CD4-positive, alpha-beta T cell treated with Interleukin-17A for 1 hour (primary cell): ENCODE data around the gene BARHL2.

Source experiments
- DNase-seq: peaks from one replicate; pipeline ENCODE4 v3.0.0-alpha.2; 2020

BARHL2 gene

GRCh38 chr1:90709535-90709934 is 7.6 kb downstream of the BARHL2 start:
- no peak for DNase-seq

GRCh38 chr1:90708826-90709225 is 8.3 kb downstream of the BARHL2 start:
- no peak for DNase-seq

DNA sequence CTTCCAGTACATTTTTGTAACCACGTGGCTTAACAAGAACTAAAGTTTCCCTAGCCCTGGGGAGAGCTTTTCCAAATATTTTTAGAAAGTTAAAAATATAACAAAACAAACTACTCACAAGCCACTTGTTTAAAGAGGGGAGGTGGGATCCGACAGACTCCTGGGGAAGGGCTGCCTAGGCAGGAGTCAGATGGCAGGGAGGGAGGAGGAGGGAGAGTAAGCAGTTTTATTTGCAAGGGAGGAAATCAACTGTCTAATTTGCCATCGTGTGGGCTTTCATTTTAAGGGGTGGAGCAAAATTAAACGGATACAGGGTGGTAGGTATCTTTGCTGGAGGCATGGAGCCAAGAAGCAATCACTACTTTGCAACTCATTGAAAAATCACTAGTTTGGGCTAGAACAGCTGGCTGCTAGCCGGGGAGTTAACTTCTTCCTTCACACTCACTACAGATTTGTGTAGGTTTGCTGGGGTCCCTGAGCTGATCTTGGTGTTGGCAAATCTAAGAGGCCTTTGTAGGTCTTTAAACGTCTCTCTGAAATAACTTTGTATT is 8.8 kb downstream of the BARHL2 start:
- no peak for DNase-seq

DNA sequence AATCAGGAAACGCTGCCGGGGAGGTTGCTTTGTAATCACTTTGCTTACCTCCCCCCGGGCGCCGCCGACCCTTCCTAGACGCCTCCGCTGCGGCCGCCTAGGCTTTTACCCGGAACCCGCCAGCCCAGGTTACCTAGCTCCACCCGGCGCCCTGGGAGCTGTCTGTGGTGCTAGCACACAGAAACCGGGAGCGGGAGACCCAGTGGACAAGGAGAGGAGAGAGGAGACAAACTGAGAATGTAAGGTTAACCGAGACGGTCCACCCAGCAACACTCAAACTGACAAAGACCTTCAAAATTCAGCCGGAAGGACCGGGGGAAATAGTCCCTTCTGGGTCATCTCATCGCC is 9.8 kb downstream of the BARHL2 start:
- DNase-seq = no peak

DNA sequence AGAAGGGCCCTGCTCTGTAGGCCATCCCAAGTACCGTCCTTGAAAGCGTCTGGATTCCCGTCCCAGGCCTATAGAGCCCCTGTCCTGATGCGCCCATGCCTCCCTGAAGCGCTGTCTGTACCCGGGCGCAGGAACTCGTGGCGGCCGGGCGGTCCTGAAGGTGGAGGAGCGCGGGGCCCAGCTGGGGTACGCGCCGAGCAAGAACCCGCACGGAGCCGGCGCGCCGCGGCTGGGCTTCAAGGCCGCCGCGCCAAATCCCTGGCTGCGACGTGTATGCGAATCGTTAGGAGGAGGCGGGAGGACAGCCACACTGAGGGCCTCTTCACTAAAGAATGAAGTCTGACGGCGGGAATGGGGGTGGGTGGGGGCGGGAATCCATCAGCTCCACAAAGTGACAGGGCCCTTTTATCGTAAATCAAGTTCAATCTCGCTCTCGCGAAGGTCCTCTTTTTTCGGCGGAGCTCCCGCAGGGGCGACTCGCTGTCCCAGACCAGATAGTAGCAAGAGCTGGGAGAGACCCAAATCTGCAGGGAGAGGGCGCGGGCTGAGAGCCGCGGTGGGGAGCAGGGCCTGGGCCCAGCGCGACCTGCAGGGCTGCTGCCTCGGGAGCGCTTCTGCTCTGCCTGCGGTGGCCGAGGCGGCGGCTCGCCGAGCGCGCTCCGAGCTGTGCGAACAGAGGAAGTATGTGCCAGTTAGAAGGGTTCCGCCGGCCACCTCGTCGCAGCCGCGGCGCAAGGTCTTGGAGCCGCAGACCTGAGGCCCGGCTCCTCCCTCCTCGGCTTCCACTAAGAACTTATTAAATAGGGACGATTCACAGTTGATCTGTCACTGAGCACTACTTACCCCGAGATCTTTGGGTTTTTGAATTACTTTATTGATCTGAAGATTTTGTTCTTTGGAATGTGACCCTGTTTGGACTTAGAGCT is 10.4 kb downstream of the BARHL2 start:
- no peak for DNase-seq

GRCh38 chr1:90705956-90706355 is 11.1 kb downstream of the BARHL2 start:
- DNase-seq = no peak

DNA sequence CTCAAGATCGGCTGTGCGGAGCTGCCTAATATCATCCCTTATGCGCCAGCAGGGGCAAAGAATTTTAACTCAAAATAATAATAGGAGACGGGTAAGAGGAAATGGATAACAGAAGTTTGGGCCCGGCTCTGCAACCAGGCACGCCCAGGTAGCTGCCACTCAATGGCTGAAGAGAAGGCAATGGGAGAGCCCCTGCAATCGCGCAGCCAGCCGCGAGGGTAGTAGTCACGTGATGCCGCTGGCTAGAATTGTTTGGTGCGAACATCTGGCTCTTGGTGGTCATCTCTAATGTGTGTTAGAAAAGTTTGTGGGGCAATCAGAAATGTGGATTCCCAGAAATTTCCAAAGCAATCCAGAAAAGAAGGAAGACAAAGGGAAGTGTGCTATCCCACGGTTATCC is 12.3 kb downstream of the BARHL2 start:
- DNase-seq = no peak

- no peak for DNase-seq
Observed at GRCh38 chr1:90694846-90695245, 22.3 kb downstream of the BARHL2 start.

DNA sequence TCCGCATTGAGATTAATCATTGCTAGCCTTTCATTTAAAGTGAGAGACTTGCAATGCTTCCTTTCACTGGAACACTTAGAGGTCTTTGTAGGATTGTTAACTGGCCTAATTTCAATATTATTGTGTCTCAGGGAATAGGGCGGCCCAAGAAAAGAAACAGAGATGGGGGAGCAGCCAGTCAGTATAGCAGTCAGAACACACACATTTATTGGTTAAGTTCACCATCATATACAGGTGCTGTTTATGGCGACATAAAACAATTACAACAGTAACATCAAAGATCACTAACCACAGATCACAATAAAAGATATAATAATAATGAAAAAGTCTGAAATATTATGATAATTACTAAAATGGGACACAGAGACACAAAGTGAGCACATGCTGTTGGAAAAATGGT is 29.4 kb downstream of the BARHL2 start:
- DNase-seq = no peak

DNA sequence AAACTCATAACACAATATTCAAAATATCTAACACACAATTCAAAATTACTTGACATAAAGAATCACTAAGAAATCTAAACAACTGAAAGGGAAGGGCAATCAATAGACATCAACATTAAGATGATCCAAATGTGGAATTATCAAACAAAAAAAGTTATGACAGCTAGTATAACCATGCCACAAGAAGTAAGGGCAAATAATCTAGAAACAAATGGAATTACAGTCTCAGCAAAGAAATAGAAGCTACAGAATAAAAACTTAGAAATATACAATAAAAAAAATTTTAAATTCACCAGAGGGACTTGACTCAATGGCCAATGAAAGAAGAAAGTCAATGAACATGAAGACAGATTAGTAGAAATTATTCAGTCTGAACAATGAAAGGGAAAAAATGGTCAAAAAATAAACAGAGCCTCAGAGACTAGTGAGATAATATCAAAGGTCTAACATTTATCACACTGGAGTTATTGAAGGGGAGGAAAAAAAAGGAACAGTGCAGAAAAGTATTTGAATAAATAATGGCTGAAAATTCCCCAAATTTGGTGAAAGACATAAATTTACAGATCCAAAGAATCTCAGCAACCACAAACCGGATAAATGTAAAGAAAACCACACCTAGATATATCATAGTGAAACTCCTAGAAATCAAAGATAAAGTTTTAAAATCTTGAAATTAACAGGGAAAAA is 41.8 kb downstream of the BARHL2 start:
- no peak for DNase-seq

DNA sequence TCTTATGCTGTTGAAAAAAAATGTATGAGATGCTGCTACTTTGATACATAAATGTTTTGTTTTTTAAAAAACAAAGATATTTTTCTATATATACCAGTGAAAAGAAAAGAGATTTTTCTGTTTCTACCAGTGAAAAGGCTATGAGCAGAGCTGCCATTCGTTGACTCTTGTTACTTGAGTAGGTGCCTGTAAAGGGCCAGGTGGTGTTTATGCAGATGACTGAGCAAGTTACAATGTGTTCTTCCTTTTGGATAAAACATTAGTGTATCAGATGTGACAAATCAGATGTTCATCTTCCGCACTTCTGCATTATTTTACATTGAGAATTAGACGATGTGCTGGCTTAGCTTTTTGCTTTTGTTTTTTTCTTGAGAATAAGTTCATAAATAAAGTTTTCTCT is 45.4 kb downstream of the BARHL2 start:
- DNase-seq = no peak

GRCh38 chr1:90671251-90671650 is 45.9 kb downstream of the BARHL2 start:
- DNase-seq = no peak
